NCI-H82 treated with DMSO at 0.1 percent for 48 hours (cell line): ENCODE data around the gene CLCN5.

Source experiments
- DNase-seq: peaks from one replicate; lab custom pipeline; 2025; ENCODE audit not compliant: unreplicated experiment; lab: John Stamatoyannopoulos, UW

The CLCN5 gene

GRCh38 chrX:49932791-49933190, 10.4 kb downstream of the CLCN5 start:
- DNase-seq, result no peak

GRCh38 chrX:49934148-49934547, 11.8 kb downstream of the CLCN5 start:
- DNase-seq, result no peak

- DNase-seq, result no peak
These were observed 12.3 kb downstream of the CLCN5 start for GRCh38 chrX:49934729-49935128.

- DNase-seq, result no peak
These were observed 25.4 kb downstream of the CLCN5 start for GRCh38 chrX:49947781-49948180.

GRCh38 chrX:49949961-49950360, 27.6 kb downstream of the CLCN5 start:
- DNase-seq, result no peak

GRCh38 chrX:49951524-49952193, 29.3 kb downstream of the CLCN5 start:
- DNase-seq, result no peak

GRCh38 chrX:49956313-49956712, 33.9 kb downstream of the CLCN5 start:
- no peak for DNase-seq

- DNase-seq, result no peak
These were observed 36.5 kb downstream of the CLCN5 start for GRCh38 chrX:49958727-49959485.

GRCh38 chrX:49959602-49960001, 37.2 kb downstream of the CLCN5 start:
- no peak for DNase-seq

GRCh38 chrX:49960061-49960460, 37.7 kb downstream of the CLCN5 start:
- DNase-seq, result no peak

GRCh38 chrX:49970674-49971073, 48.3 kb downstream of the CLCN5 start:
- no peak for DNase-seq

GRCh38 chrX:49972328-49972860, 50.0 kb downstream of the CLCN5 start:
- DNase-seq, result no peak

- DNase-seq, result no peak
These were observed 54.3 kb downstream of the CLCN5 start for GRCh38 chrX:49976682-49977197.

GRCh38 chrX:49977319-49978090, 55.1 kb downstream of the CLCN5 start:
- peak; percentile 64 for DNase-seq

GRCh38 chrX:49978176-49978575, 55.8 kb downstream of the CLCN5 start:
- no peak for DNase-seq

- no peak for DNase-seq
These were observed 63.7 kb downstream of the CLCN5 start for GRCh38 chrX:49986058-49986457.

- DNase-seq, result no peak
These were observed 65.3 kb downstream of the CLCN5 start for GRCh38 chrX:49987651-49988050.

- no peak for DNase-seq
These were observed 65.7 kb downstream of the CLCN5 start for GRCh38 chrX:49988143-49988542.

- no peak for DNase-seq
These were observed 69.4 kb downstream of the CLCN5 start for GRCh38 chrX:49991758-49992157.

- no peak for DNase-seq
These were observed 70.5 kb downstream of the CLCN5 start for GRCh38 chrX:49992853-49993252.

GRCh38 chrX:49993661-49994060, 71.3 kb downstream of the CLCN5 start:
- no peak for DNase-seq
